Renal pelvis (tissue), 4 donors: ENCODE data around the gene ELP2. TPM values are rescaled to one million over a fixed set of nuclear protein-coding genes. Genes with fewer than 3 reads are reported as not detected.
"Not testable (repeated sequence)": the region's sequence is repeated elsewhere in the genome, so short reads cannot be mapped to it uniquely, and the experiment has no call there.

ENCODE experiments used
- DNase-seq: peaks from one replicate; pipeline ENCODE4 v3.0.0-alpha.2; 2013
- polyA plus RNA-seq, 3 donors: library from polyadenylated mRNA; unstranded; fragments of 120-200 nt; gene quantifications; one replicate each; pipeline ENCODE4 v1.2.1, GENCODE V29; 2013; ENCODE audit not compliant: insufficient read length in 3 of 3

Gene ELP2
- polyA plus RNA-seq, 3 donors: 79.9 to 121 (median 116) TPM

GRCh38 chr18:36155851-36156757 is 26.4 kb downstream of the ELP2 start:
- DNase-seq: no peak

DNA sequence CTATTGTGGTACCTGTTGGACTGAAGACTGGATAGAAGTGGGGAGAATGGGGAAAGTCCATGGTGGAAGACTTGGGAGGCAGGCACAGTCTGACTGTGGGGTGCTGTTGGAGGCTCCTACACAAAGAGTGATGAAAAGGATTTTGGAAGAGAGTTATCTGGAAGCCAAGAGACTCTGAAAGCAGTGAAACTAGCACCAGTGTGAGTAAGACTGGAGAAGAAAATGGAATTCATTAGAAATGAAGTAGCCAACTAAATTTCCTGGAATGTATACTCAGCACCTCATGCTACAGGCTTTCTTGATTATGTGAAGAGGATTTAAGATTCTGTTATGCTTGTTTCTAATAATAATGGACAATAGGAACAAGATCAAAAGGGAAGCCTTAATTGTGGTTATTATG is 27.7 kb downstream of the ELP2 start:
- DNase-seq: no peak

DNA sequence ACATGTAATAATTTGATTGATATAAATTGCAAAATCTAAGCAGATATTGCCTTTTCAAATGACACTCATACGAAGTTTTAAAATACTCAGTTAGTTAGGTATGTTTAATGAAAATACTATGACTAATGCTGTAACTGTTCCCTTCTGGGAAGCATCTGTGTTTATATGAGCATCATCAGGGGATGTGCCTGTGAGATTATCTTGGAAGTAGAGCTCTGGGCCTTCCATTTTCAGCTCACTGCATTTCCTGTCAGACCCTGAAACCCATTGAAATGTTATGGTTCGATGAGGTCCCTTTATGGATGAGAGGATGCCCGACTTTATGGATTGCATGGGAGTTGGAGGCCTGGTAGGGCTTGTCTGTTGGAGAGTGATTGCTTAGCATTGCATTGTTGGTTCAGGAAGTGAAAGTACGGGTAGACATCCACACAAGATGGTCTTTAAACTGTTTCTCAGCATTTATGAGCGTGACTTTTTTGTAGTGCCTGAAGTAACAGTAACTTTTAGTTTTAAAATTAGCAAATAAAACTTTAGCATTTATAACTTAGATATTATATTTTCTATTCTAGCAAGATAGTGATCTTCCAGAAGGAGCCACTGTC is 28.7 kb downstream of the ELP2 start:
- DNase-seq: no peak

DNA sequence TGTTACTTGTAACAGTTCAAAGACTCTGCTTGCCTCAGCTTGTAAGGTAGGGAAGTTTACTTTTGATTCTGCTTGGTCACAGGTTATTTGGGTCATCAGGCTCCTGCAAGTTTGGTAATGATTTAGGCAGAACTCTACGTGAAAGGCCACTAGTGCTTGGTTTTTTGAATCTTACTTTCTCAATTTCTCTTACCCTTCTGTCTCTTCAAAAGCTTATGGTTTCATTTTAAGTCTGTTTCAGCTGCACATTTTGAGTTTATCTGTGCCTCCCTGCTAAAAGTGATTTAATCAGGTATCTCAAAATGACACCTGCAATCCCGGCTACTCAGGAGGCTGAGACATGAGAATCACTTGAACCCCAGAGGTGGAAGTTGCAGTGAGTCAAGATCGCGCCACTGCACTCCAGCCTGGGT is 31.3 kb downstream of the ELP2 start:
- no peak for DNase-seq

DNA sequence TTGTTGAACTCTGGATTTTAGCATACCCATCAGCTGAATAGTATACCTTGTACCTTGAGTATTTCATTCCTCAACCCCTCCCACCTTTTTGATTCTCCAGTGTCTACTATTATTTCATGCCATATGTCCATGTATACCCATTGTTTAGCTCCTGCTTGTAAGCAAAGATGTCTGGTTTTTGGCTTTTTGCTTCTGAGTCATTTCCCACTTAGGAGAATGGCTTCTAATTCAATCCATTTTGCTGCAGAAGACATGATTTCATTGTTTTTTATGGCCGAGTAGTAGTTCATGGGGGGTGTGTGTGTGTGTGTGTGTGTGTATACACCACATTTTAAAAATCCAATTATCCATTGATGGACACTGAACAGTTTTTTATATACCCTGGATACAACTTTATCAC is 33.3 kb downstream of the ELP2 start:
- no peak for DNase-seq

- DNase-seq: no peak
Measured at GRCh38 chr18:36167692-36168218, 38.1 kb downstream of the ELP2 start.

DNA sequence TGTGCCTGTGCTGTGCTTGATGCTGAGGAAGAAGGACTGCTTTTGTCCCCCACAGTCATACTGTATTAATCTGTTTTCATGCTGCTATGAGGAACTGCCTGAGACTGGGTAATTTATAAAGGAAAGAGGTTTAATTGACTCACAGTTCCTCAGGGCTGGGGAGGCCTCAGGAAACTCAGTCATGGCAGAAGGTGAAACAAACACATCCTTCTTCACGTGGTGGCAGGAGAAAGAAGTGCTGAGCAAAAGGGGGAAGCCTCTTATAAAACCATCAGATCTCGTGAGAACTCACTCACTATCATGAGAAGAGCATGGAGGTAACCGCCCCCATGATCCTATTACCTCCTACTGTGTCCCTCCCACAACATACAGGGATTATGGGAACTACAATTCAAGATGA is 38.6 kb downstream of the ELP2 start:
- not testable (repeated sequence) for DNase-seq

DNA sequence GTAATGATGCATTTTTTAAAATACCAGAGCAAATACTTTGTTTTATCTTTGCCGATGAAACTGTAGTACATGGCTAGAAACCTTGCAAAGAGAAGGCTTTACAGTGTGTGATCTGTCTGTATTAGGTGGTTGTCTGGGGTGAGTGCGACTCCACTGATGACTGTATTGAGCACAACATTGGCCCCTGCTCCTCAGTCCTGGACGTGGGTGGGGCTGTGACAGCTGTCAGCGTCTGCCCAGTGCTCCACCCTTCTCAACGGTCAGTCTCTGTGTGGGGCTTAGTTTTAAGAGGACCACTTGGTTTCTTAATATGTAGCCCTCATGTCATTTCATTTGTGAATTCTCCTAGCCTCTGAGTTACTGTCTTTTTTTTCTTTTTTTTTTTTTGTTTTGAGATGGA is 40.2 kb downstream of the ELP2 start:
- DNase-seq: no peak

GRCh38 chr18:36175481-36175880 is 45.8 kb downstream of the ELP2 start:
- DNase-seq: no peak

DNA sequence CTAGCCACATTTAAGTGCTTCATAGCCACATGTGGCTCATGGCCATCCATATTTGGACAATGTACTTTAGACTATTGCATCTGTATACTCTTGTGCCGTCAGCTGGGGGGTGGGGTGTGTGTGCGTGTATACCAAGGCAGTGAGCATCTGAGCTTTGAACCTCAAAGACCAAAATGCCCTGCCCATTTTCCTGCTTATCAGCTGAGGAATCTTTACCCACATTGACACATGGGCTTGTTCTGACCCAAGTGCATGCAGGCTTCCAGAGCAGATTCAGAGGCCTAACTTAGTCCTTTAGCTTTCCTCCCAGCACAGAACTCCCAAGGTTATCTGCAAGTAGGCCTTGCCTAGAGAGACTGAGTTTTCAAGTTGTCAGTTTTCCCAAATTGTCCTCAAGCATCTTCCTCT is 46.5 kb downstream of the ELP2 start:
- DNase-seq: no peak

DNA sequence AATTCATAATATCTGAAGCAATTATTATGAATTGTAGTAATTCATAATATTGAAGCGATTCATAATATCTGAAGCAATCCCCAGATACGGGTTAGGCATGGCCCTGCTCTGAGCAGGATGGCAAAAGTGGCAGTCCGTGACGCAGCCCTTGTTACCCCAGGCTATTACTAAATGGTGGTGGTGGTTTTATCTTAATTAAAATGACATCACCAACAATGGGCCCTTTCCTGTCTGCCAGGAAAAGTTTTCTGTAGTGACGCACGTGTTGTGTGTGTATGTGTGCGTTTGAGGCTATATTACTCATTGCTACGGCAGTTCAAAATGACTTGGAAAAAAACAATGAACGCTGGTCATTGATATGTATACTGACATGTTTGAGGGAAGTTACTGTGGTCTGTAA is 47.0 kb downstream of the ELP2 start:
- no peak for DNase-seq

GRCh38 chr18:36177913-36178312 is 48.2 kb downstream of the ELP2 start:
- DNase-seq: no peak

GRCh38 chr18:36179562-36180355 is 50.1 kb downstream of the ELP2 start:
- DNase-seq: peak; percentile 21

DNA sequence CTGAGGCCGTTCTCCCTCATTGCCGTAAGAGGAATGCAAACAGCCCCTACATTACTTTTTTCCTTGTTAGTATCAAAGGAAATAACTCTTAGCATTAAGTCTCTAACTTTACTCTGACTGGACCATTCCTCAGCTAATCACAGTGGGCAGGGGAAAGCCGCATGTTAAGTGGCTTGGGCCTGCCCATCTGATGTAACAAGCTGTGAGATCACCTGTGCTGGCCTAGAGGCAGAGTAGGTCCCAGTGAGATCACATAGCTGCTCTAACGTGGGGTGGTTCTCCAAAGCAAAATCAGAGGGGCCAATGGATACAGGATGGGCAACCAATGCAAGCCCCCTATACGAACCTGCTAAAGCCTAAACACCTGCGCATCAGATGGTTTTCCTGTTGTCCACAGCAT is 51.7 kb downstream of the ELP2 start:
- DNase-seq: no peak

DNA sequence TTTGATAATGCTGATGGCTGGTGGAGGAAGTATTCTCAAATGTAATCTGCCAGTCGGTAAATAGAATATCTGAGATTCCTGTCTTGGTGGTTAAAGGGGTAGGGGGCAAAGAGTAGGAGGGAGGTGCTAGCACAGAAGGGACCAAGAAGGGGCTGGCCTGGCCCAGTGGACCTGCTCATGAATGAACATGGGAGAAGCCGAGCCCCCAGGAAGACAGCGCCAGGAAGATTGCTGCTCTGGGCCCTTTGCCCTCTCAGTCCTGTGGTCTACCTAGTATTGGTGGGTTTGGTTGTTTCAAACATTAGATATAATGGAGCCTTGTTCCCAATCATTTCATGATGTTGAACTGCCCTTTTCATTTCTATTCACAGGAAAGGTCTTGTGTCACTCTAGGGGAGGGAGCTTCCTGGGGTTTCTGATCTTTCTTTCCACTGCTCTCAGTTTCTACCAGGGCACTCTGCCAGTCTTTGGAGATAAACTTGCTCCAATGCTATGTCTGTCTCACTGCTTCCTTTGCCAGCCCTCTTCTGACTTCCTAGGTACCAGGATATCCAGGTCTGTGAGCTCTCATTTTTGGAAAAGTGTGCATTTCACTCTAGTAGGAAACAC is 52.3 kb downstream of the ELP2 start:
- DNase-seq: no peak

DNA sequence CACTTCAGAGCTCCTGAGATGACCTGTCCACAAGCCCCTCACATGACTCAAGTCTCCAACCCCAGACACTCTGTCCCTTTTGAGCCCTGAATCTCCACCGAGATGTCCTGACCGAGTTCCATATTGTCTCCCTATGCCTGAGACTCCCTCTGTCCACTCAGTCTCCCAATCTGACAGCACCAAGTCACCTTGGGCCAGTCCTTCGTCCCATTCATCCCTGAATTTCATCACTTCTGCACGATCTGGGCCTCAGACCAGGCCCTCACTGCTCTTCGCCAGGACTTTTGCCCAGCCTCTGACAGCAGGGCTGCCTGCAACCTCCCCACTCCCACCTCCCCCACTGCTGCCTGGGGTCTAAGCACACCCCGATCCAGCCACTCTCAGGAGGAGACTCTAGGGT is 53.3 kb downstream of the ELP2 start:
- DNase-seq: no peak

DNA sequence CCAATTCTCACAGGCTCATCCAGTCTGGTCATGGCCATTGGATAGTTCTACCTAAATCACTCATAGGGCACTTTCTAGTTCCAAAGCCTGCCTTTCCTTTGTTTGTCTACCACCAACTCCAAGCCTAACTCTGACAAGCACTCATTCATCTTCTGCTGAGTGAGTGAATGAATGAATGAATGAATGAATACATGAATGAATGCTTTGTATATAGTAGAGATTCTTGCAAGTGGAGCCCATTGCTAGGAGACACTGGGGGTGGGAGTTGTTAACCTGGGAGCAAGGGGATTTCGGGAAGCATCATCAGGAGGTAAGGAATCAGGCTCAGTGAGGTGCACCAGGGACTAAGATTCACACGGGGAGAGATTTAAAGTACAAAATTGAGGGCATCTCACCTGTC is 54.3 kb downstream of the ELP2 start:
- no peak for DNase-seq

GRCh38 chr18:36185157-36185556 is 55.5 kb downstream of the ELP2 start:
- DNase-seq: no peak

GRCh38 chr18:36185901-36186460 is 56.3 kb downstream of the ELP2 start:
- no peak for DNase-seq

GRCh38 chr18:36186461-36187192 is 56.9 kb downstream of the ELP2 start:
- peak; percentile 22 for DNase-seq
